Karpas-422 (cell line): ENCODE data around the gene ROCK1. TPM values are rescaled to one million over a fixed set of nuclear protein-coding genes. Genes with fewer than 3 reads are reported as not detected.

ENCODE experiments used
- DNase-seq: peaks from one replicate; pipeline ENCODE4 v3.0.0-alpha.2; 2015
- H2AFZ ChIP-seq: fragments of 200-600 bp; sonication (generic); 2 replicates; pipeline ENCODE4 v1.6.1; 2014; ENCODE audit warnings: antibody characterized with exemption, low read length, mixed read lengths
- H3K27ac ChIP-seq: fragments of 200-600 bp; sonication (generic); 2 replicates; pipeline ENCODE4 v1.5.1; 2014; ENCODE audit warnings: mild to moderate bottlenecking, low read length, moderate library complexity
- H3K27me3 ChIP-seq: fragments of 200-600 bp; sonication (generic); 2 replicates; pipeline ENCODE4 v1.6.1; 2014; ENCODE audit warnings: low read length, mixed read lengths
- H3K36me3 ChIP-seq: fragments of 200-600 bp; sonication (generic); 2 replicates; pipeline ENCODE4 v1.6.1; 2014; ENCODE audit warnings: low read length, mixed read lengths; ENCODE audit not compliant: insufficient read depth
- H3K4me1 ChIP-seq: fragments of 200-600 bp; sonication (generic); 2 replicates; pipeline ENCODE4 v1.6.1; 2014; ENCODE audit warnings: mild to moderate bottlenecking, low read length, mixed read lengths
- H3K4me2 ChIP-seq: fragments of 200-600 bp; sonication (generic); 2 replicates; pipeline ENCODE4 v1.6.1; 2014; ENCODE audit warnings: low read length, low read depth, mild to moderate bottlenecking; ENCODE audit not compliant: poor library complexity, severe bottlenecking
- H3K4me3 ChIP-seq: fragments of 200-600 bp; sonication (generic); 2 replicates; pipeline ENCODE4 v1.5.1; 2014; ENCODE audit warnings: mild to moderate bottlenecking, antibody characterized with exemption, low read length, mixed read lengths
- H3K79me2 ChIP-seq: fragments of 200-600 bp; sonication (generic); 2 replicates; pipeline ENCODE4 v1.6.1; 2014; ENCODE audit warnings: mild to moderate bottlenecking, low read length, mixed read lengths
- H3K9ac ChIP-seq: fragments of 200-600 bp; sonication (generic); 2 replicates; pipeline ENCODE4 v1.6.0; 2014; ENCODE audit warnings: low read length
- H3K9me2 ChIP-seq: fragments of 200-600 bp; sonication (generic), shearing (Covaris generic); replicated peaks from 2 replicates; pipeline ENCODE4 v1.6.0; 2014; ENCODE audit warnings: mild to moderate bottlenecking, low read length, moderate library complexity; ENCODE audit not compliant: insufficient read depth
- H3K9me3 ChIP-seq: fragments of 300-700, 200-600 bp; sonication (generic); 2 replicates; pipeline ENCODE4 v1.6.1; 2014; ENCODE audit warnings: low read length, mixed read lengths
- H4K20me1 ChIP-seq: fragments of 200-600 bp; sonication (generic); 2 replicates; pipeline ENCODE4 v1.6.1; 2014; ENCODE audit warnings: mild to moderate bottlenecking, antibody characterized with exemption, low read length, low read depth; ENCODE audit not compliant: insufficient read depth
- total RNA-seq: library from RNA; depleted of rRNA; stranded (reverse); fragments of >200 nt; shearing (Covaris generic); gene quantifications from 2 replicates; pipeline ENCODE4 v1.2.3, GENCODE V29; 2014; ENCODE audit warnings: low replicate concordance

ROCK1 gene
- total RNA-seq, 1 experiment from 2014 or later = 47.0 TPM

GRCh38 chr18:21096760-21097159, 14.9 kb downstream of the ROCK1 start:
- peaks cover 5% of the 10 kb centered on the region; the same call in 1 of the 2 replicates for H4K20me1 ChIP-seq

GRCh38 chr18:21093133-21093532, 18.5 kb downstream of the ROCK1 start:
- H2AFZ ChIP-seq = no peak overlapping the region
- H3K9ac ChIP-seq = no peak overlapping the region
- H3K9me3 ChIP-seq = no peaks in the 10 kb centered on the region; the same call in 1 of the 2 replicates
- no peak overlapping the region for H3K4me3 ChIP-seq
- no peak overlapping the region for H3K4me2 ChIP-seq
- no peak for DNase-seq
- H3K36me3 ChIP-seq = no peaks in the 10 kb centered on the region
- H3K9me2 ChIP-seq = no peaks in the 10 kb centered on the region
- H3K4me1 ChIP-seq = no peaks in the 10 kb centered on the region
- H3K79me2 ChIP-seq = peaks cover 99% of the 10 kb centered on the region
- no peaks in the 10 kb centered on the region; the same call in none of the 2 replicates for H4K20me1 ChIP-seq
- H3K27ac ChIP-seq = no peak overlapping the region
- H3K27me3 ChIP-seq = no peaks in the 10 kb centered on the region

More at GRCh38 chr18:21096760-21097159, 14.9 kb downstream of the ROCK1 start:
- H2AFZ ChIP-seq = no peak overlapping the region
- H3K27me3 ChIP-seq = no peaks in the 10 kb centered on the region
- no peak overlapping the region for H3K4me3 ChIP-seq
- H3K9me2 ChIP-seq = no peaks in the 10 kb centered on the region
- peaks cover 100% of the 10 kb centered on the region for H3K79me2 ChIP-seq
- H3K4me2 ChIP-seq = no peak overlapping the region
- H3K9ac ChIP-seq = no peak overlapping the region
- H3K36me3 ChIP-seq = no peaks in the 10 kb centered on the region
- DNase-seq = no peak
- no peak overlapping the region for H3K27ac ChIP-seq
- no peaks in the 10 kb centered on the region; the same call in 1 of the 2 replicates for H3K9me3 ChIP-seq
- H3K4me1 ChIP-seq = peaks cover 31% of the 10 kb centered on the region

GRCh38 chr18:21090680-21091079, 20.9 kb downstream of the ROCK1 start:
- Histone ChIP-seq H3K4me2 (no peak overlapping the region), H3K9me3 (no peaks in the 10 kb centered on the region; the same call in 1 of the 2 replicates), H2AFZ (no peak overlapping the region), H3K9ac (no peak overlapping the region), H3K27ac (no peak overlapping the region), H3K36me3 (no peaks in the 10 kb centered on the region), H3K79me2 (peaks cover 99% of the 10 kb centered on the region), H3K4me3 (no peak overlapping the region), H3K9me2 (no peaks in the 10 kb centered on the region), H4K20me1 (no peaks in the 10 kb centered on the region; the same call in none of the 2 replicates), H3K4me1 (no peaks in the 10 kb centered on the region), H3K27me3 (no peaks in the 10 kb centered on the region)
- DNase-seq = no peak

- Histone ChIP-seq H3K36me3 (no peaks in the 10 kb centered on the region), H3K4me3 (no peak overlapping the region), H3K9me3 (no peaks in the 10 kb centered on the region), H3K27me3 (no peaks in the 10 kb centered on the region), H4K20me1 (no peaks in the 10 kb centered on the region; the same call in 1 of the 2 replicates), H2AFZ (no peak overlapping the region), H3K4me1 (no peaks in the 10 kb centered on the region), H3K27ac (no peak overlapping the region), H3K9me2 (no peaks in the 10 kb centered on the region), H3K79me2 (peaks cover 99% of the 10 kb centered on the region), H3K4me2 (no peak overlapping the region), H3K9ac (no peak overlapping the region)
- DNase-seq = no peak
Observed at GRCh38 chr18:21085579-21086166, 25.9 kb downstream of the ROCK1 start.

GRCh38 chr18:21084511-21085078, 27.0 kb downstream of the ROCK1 start:
- no peak overlapping the region for H2AFZ ChIP-seq
- H3K4me3 ChIP-seq = no peak overlapping the region
- H3K4me2 ChIP-seq = no peak overlapping the region
- H3K4me1 ChIP-seq = peaks cover 3% of the 10 kb centered on the region; the same call in 1 of the 2 replicates
- peaks cover 99% of the 10 kb centered on the region for H3K79me2 ChIP-seq
- no peak overlapping the region for H3K9ac ChIP-seq
- H3K36me3 ChIP-seq = no peaks in the 10 kb centered on the region
- no peak overlapping the region for H3K27ac ChIP-seq
- H4K20me1 ChIP-seq = no peaks in the 10 kb centered on the region; the same call in 1 of the 2 replicates
- H3K9me3 ChIP-seq = no peaks in the 10 kb centered on the region
- no peaks in the 10 kb centered on the region for H3K9me2 ChIP-seq
- H3K27me3 ChIP-seq = no peaks in the 10 kb centered on the region
- no peak for DNase-seq

GRCh38 chr18:21083017-21083416, 28.6 kb downstream of the ROCK1 start:
- Histone ChIP-seq H3K27ac (no peak overlapping the region), H3K4me3 (no peak overlapping the region), H3K4me2 (no peak overlapping the region), H3K9me2 (no peaks in the 10 kb centered on the region), H3K79me2 (peaks cover 100% of the 10 kb centered on the region), H3K36me3 (no peaks in the 10 kb centered on the region), H3K9ac (no peak overlapping the region), H4K20me1 (peaks cover 4% of the 10 kb centered on the region; the same call in 1 of the 2 replicates), H2AFZ (no peak overlapping the region), H3K27me3 (no peaks in the 10 kb centered on the region), H3K9me3 (no peaks in the 10 kb centered on the region), H3K4me1 (peaks cover 15% of the 10 kb centered on the region)
- no peak for DNase-seq

- H3K27me3 ChIP-seq = no peaks in the 10 kb centered on the region
- H3K36me3 ChIP-seq = no peaks in the 10 kb centered on the region
- no peak overlapping the region for H2AFZ ChIP-seq
- H3K4me1 ChIP-seq = peaks cover 25% of the 10 kb centered on the region
- H3K9ac ChIP-seq = no peak overlapping the region
- H3K4me2 ChIP-seq = no peak overlapping the region
- H3K9me2 ChIP-seq = no peaks in the 10 kb centered on the region
- no peak overlapping the region for H3K27ac ChIP-seq
- no peaks in the 10 kb centered on the region for H3K9me3 ChIP-seq
- peaks cover 98% of the 10 kb centered on the region for H3K79me2 ChIP-seq
- H3K4me3 ChIP-seq = no peak overlapping the region
- H4K20me1 ChIP-seq = peaks cover 13% of the 10 kb centered on the region
- DNase-seq = no peak
Observed at GRCh38 chr18:21081426-21081825, 30.2 kb downstream of the ROCK1 start.

- Histone ChIP-seq H3K4me2 (no peak overlapping the region), H4K20me1 (peaks cover 13% of the 10 kb centered on the region), H3K9ac (no peak overlapping the region), H3K36me3 (no peaks in the 10 kb centered on the region), H3K9me3 (no peaks in the 10 kb centered on the region), H3K27me3 (no peaks in the 10 kb centered on the region), H3K9me2 (no peaks in the 10 kb centered on the region), H3K4me3 (no peak overlapping the region), H3K4me1 (peaks cover 34% of the 10 kb centered on the region), H3K79me2 (peaks cover 98% of the 10 kb centered on the region), H3K27ac (no peak overlapping the region), H2AFZ (no peak overlapping the region)
- DNase-seq = no peak
Observed at GRCh38 chr18:21080576-21080975, 31.0 kb downstream of the ROCK1 start.
